ENCODE measurements around the gene MGAT4A. TPM values are rescaled to one million over a fixed set of nuclear protein-coding genes. Genes with fewer than 3 reads are reported as not detected.

Gene MGAT4A
- total RNA-seq, 2 experiments from 2014 or later: 10.1 to 15.4 TPM

DNA sequence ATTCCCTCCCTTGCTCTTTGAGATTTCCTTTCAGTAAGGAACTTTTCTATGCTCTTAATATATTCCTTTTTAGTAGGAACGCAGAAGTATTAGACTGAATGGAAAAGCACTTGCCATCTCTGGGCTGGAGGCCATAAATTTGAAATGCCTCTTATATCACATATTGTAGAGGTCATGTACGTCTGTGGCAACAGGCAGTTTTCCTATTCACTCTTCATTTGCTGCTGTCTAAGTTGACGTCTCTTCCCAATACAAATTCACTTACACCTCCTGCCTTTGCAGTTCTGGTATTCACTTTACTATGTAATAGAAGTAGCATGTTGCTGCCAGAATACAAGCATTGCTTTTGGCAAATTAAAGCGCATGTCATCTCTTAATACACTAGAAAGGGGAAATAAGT, 34.7 kb downstream of the MGAT4A start:
- BruUV-seq (replicated peaks): no TSS peak
- no peaks in the 10 kb centered on the region for H3K36me3 ChIP-seq (ENCODE audit: insufficient read depth, low read length)
- H3K27ac ChIP-seq (ENCODE audit: low read depth, low read length, poor library complexity, severe bottlenecking): no peak overlapping the region
- intact Hi-C loops (cut with micrococcal nuclease; ENCODE audit: unreplicated experiment): no loop called here
- H3K9me3 ChIP-seq (ENCODE audit: low read length): no peaks in the 10 kb centered on the region
- no peaks in the 10 kb centered on the region for H3K4me1 ChIP-seq (ENCODE audit: insufficient read depth, low read length, poor library complexity, severe bottlenecking)
- no peaks in the 10 kb centered on the region for H3K9me2 ChIP-seq (ENCODE audit: insufficient read depth, low read length)
- H3K79me2 ChIP-seq (ENCODE audit: insufficient read depth, low read depth, low read length): no peaks in the 10 kb centered on the region
- TF ChIP-seq EZH2phosphoT487 (IDR thresholded peaks at IDR 0.05; ENCODE audit: borderline replicate concordance, low read depth, low read length): no peak
- TF ChIP-seq, protein P1, sequence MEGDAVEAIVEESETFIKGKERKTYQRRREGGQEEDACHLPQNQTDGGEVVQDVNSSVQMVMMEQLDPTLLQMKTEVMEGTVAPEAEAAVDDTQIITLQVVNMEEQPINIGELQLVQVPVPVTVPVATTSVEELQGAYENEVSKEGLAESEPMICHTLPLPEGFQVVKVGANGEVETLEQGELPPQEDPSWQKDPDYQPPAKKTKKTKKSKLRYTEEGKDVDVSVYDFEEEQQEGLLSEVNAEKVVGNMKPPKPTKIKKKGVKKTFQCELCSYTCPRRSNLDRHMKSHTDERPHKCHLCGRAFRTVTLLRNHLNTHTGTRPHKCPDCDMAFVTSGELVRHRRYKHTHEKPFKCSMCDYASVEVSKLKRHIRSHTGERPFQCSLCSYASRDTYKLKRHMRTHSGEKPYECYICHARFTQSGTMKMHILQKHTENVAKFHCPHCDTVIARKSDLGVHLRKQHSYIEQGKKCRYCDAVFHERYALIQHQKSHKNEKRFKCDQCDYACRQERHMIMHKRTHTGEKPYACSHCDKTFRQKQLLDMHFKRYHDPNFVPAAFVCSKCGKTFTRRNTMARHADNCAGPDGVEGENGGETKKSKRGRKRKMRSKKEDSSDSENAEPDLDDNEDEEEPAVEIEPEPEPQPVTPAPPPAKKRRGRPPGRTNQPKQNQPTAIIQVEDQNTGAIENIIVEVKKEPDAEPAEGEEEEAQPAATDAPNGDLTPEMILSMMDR (conservative IDR thresholded peaks at IDR 0.05; ENCODE audit: low read length): no peak
- no peak overlapping the region for H2AFZ ChIP-seq (ENCODE audit: low read length)
- no peak overlapping the region for H3K4me3 ChIP-seq (ENCODE audit: low read depth, low read length, poor library complexity, severe bottlenecking)
- CTCF ChIA-PET (ENCODE audit: unreplicated experiment): no interaction called here
- no peak overlapping the region for H3K4me2 ChIP-seq (ENCODE audit: low read length)
- H4K20me1 ChIP-seq (ENCODE audit: insufficient read depth, low read length): no peaks in the 10 kb centered on the region
- POLR2A ChIA-PET: interaction anchor here (0.6 kb wide), 1 partner anchor 133 kb away, joined by 3 read pairs; no protein-coding TSS in a partner anchor
- DNase-seq (ENCODE audit: low spot score): no peak

- no peaks in the 10 kb centered on the region for H3K36me3 ChIP-seq (ENCODE audit: insufficient read depth, low read length)
- no peak overlapping the region for H3K4me2 ChIP-seq (ENCODE audit: low read length)
- H3K4me1 ChIP-seq (ENCODE audit: insufficient read depth, low read length, poor library complexity, severe bottlenecking): no peaks in the 10 kb centered on the region
- no peak overlapping the region for H3K27ac ChIP-seq (ENCODE audit: low read depth, low read length, poor library complexity, severe bottlenecking)
- no peak for DNase-seq (ENCODE audit: low spot score)
- H3K9me2 ChIP-seq (ENCODE audit: insufficient read depth, low read length): no peaks in the 10 kb centered on the region
- no peak overlapping the region for H2AFZ ChIP-seq (ENCODE audit: low read length)
- ChIA-PET CTCF (ENCODE audit: unreplicated experiment) (no interaction called here), POLR2A (interaction anchor here (0.6 kb wide), 1 partner anchor 31 kb away, joined by 3 read pairs; no protein-coding TSS in a partner anchor)
- no peaks in the 10 kb centered on the region for H3K9me3 ChIP-seq (ENCODE audit: low read length)
- no peaks in the 10 kb centered on the region for H4K20me1 ChIP-seq (ENCODE audit: insufficient read depth, low read length)
- intact Hi-C loops (cut with micrococcal nuclease; ENCODE audit: unreplicated experiment): no loop called here
- TF ChIP-seq, protein P1 (conservative IDR thresholded peaks at IDR 0.05; ENCODE audit: low read length): no peak
- no peak for TF ChIP-seq EZH2phosphoT487 (IDR thresholded peaks at IDR 0.05; ENCODE audit: borderline replicate concordance, low read depth, low read length)
- BruUV-seq (replicated peaks): no TSS peak
- H3K79me2 ChIP-seq (ENCODE audit: insufficient read depth, low read depth, low read length): no peaks in the 10 kb centered on the region
- no peak overlapping the region for H3K4me3 ChIP-seq (ENCODE audit: low read depth, low read length, poor library complexity, severe bottlenecking)
Measured at GRCh38 chr2:98695255-98695654, 35.7 kb downstream of the MGAT4A start.

DNA sequence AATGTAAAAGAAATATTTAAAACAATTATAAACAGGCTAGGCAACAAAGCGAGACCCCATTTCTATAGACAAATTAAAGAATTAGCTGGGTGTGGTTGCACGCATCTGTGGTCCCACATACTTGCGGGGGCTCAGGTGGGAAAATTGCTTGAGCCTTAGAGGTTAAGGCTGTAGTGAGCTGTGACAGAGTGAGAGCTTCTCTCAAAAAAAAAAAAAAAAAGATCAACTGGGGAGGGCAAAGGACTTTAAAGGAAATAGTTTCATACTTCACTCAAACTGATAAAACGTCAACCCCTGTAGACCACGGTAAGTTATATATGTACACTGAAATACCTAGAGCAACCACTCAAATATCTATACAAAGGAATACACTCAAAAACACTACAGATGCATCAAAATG, 37.5 kb downstream of the MGAT4A start:
- H3K9me3 ChIP-seq (ENCODE audit: low read length): no peaks in the 10 kb centered on the region
- DNase-seq (ENCODE audit: low spot score): no peak
- H2AFZ ChIP-seq (ENCODE audit: low read length): no peak overlapping the region
- no peaks in the 10 kb centered on the region for H3K9me2 ChIP-seq (ENCODE audit: insufficient read depth, low read length)
- ChIA-PET POLR2A (interaction anchor here (0.6 kb wide), 2 partner anchors 24 to 404 kb away, joined by 3 to 5 read pairs; no protein-coding TSS in a partner anchor), CTCF (ENCODE audit: unreplicated experiment) (no interaction called here)
- no peaks in the 10 kb centered on the region for H3K79me2 ChIP-seq (ENCODE audit: insufficient read depth, low read depth, low read length)
- H3K27ac ChIP-seq (ENCODE audit: low read depth, low read length, poor library complexity, severe bottlenecking): no peak overlapping the region
- no peaks in the 10 kb centered on the region for H3K36me3 ChIP-seq (ENCODE audit: insufficient read depth, low read length)
- H3K4me3 ChIP-seq (ENCODE audit: low read depth, low read length, poor library complexity, severe bottlenecking): no peak overlapping the region
- no peaks in the 10 kb centered on the region for H4K20me1 ChIP-seq (ENCODE audit: insufficient read depth, low read length)
- no peak for TF ChIP-seq EZH2phosphoT487 (IDR thresholded peaks at IDR 0.05; ENCODE audit: borderline replicate concordance, low read depth, low read length)
- TF ChIP-seq, protein P1 (conservative IDR thresholded peaks at IDR 0.05; ENCODE audit: low read length): no peak
- no peaks in the 10 kb centered on the region for H3K4me1 ChIP-seq (ENCODE audit: insufficient read depth, low read length, poor library complexity, severe bottlenecking)
- BruUV-seq (replicated peaks): no TSS peak
- no peak overlapping the region for H3K4me2 ChIP-seq (ENCODE audit: low read length)
- intact Hi-C loops (cut with micrococcal nuclease; ENCODE audit: unreplicated experiment): no loop called here

Measured in OCI-LY7 (cell line).